HEK293 (cell line): ENCODE results near the gene CLIP4.

ENCODE experiments used
- CTCF ChIA-PET: fragments of 350-600 bp; formaldehyde crosslinking; extraction: SDS; loops from one replicate; lab custom pipeline; 2021; ENCODE audit warnings: antibody characterized with exemption; lab: Yijun Ruan, JAX
- POLR2A ChIA-PET: fragments of 300-600 bp; formaldehyde crosslinking; extraction: SDS; loops from one replicate; lab custom pipeline; 2020; ENCODE audit warnings: antibody characterized with exemption, inconsistent platforms; lab: Yijun Ruan, JAX
- H3K27ac ChIP-seq: fragments of 200-500 bp; sonication (Bioruptor generic); 2 replicates; pipeline ENCODE4 v1.5.1; 2014; ENCODE audit warnings: low read depth, low read length, control low read depth, inconsistent platforms; ENCODE audit errors: extremely low read depth
- H3K36me3 ChIP-seq, 2 experiments: fragments of 200-500 bp in 1 of 2; sonication (Bioruptor generic) in 1 of 2; 1 replicate in 1 of 2; 2 replicates in 1 of 2; pipeline ENCODE4 v1.5.1; 2014 to 2017; ENCODE audit warnings: inconsistent platforms in 2 of 2, low read length in 2 of 2; ENCODE audit not compliant: control insufficient read depth in 2 of 2, insufficient read depth in 1 of 2
- H3K4me1 ChIP-seq: fragments of 200-500 bp; sonication (Bioruptor generic); 2 replicates; pipeline ENCODE4 v1.5.1; 2014; ENCODE audit warnings: mild to moderate bottlenecking, low read length, inconsistent platforms; ENCODE audit not compliant: control insufficient read depth, insufficient read depth
- H3K4me3 ChIP-seq: 2 replicates; pipeline ENCODE4 v1.5.1; 2011; ENCODE audit warnings: low read depth, mild to moderate bottlenecking, control low read depth, low read length, moderate library complexity
- H3K9me3 ChIP-seq: fragments of 200-500 bp; sonication (Bioruptor generic); 2 replicates; pipeline ENCODE4 v1.5.1; 2014; ENCODE audit warnings: low read depth, low read length, inconsistent platforms; ENCODE audit not compliant: control insufficient read depth, insufficient read depth
- AEBP2 ChIP-seq: fragments of 450-650 bp; formaldehyde crosslinking; IDR thresholded peaks from 2 replicates; pipeline ENCODE4 v1.5.1; 2016; ENCODE audit warnings: missing biosample characterization, missing genetic modification characterization, borderline replicate concordance
- EGR2 ChIP-seq: fragments of 450-650 bp; formaldehyde crosslinking; IDR thresholded peaks from 2 replicates; pipeline ENCODE4 v1.5.1; 2016; ENCODE audit warnings: low read depth, missing biosample characterization, missing genetic modification characterization
- TSHZ1 ChIP-seq: fragments of 450-650 bp; formaldehyde crosslinking; IDR thresholded peaks from 2 replicates; pipeline ENCODE4 v1.5.1; 2016; ENCODE audit warnings: missing biosample characterization, missing genetic modification characterization, borderline replicate concordance
- ZBTB49 ChIP-seq: fragments of 450-650 bp; formaldehyde crosslinking; IDR thresholded peaks from 2 replicates; pipeline ENCODE4 v1.5.1; 2016; ENCODE audit warnings: missing biosample characterization, missing genetic modification characterization, low read depth
- ZBTB7A ChIP-seq: fragments of 450-650 bp; formaldehyde crosslinking; IDR thresholded peaks from 2 replicates; pipeline ENCODE4 v1.5.1; 2016; ENCODE audit warnings: low read depth, missing biosample characterization, missing genetic modification characterization
- ZFP37 ChIP-seq: fragments of 450-650 bp; formaldehyde crosslinking; IDR thresholded peaks from 2 replicates; pipeline ENCODE4 v1.5.1; 2016; ENCODE audit warnings: missing biosample characterization, missing genetic modification characterization
- ZFP69B ChIP-seq: fragments of 450-650 bp; formaldehyde crosslinking; IDR thresholded peaks from 2 replicates; pipeline ENCODE4 v1.5.1; 2016; ENCODE audit warnings: missing biosample characterization, missing genetic modification characterization
- ZNF19 ChIP-seq: fragments of 450-650 bp; formaldehyde crosslinking; IDR thresholded peaks from 2 replicates; pipeline ENCODE4; 2016; ENCODE audit warnings: missing biosample characterization, missing genetic modification characterization, low read depth
- ZNF280C ChIP-seq: fragments of 450-650 bp; formaldehyde crosslinking; IDR thresholded peaks from 2 replicates; pipeline ENCODE4 v1.5.1; 2016; ENCODE audit warnings: missing biosample characterization, missing genetic modification characterization
- ZNF341 ChIP-seq: fragments of 450-650 bp; formaldehyde crosslinking; IDR thresholded peaks from 2 replicates; pipeline ENCODE4; 2016; ENCODE audit warnings: low read depth, missing biosample characterization, missing genetic modification characterization
- ZNF529 ChIP-seq: fragments of 450-650 bp; formaldehyde crosslinking; IDR thresholded peaks from 2 replicates; pipeline ENCODE4 v1.5.1; 2017; ENCODE audit warnings: missing genetic modification characterization, missing biosample characterization; ENCODE audit not compliant: insufficient replicate concordance
- ZNF560 ChIP-seq: fragments of 450-650 bp; formaldehyde crosslinking; IDR thresholded peaks from 2 replicates; pipeline ENCODE4 v1.5.1; 2017; ENCODE audit warnings: missing biosample characterization, missing genetic modification characterization, borderline replicate concordance
- ZNF600 ChIP-seq: fragments of 450-650 bp; formaldehyde crosslinking; IDR thresholded peaks from 2 replicates; pipeline ENCODE4 v1.5.1; 2016; ENCODE audit warnings: missing biosample characterization, missing genetic modification characterization
- ZNF670 ChIP-seq: fragments of 450-650 bp; formaldehyde crosslinking; IDR thresholded peaks from 2 replicates; pipeline ENCODE4 v1.5.1; 2016; ENCODE audit warnings: missing biosample characterization, missing genetic modification characterization, low read depth
- ZNF704 ChIP-seq: fragments of 450-650 bp; formaldehyde crosslinking; IDR thresholded peaks from 2 replicates; pipeline ENCODE4 v1.5.1; 2016; ENCODE audit warnings: missing biosample characterization, missing genetic modification characterization
- ZNF768 ChIP-seq: fragments of 450-650 bp; formaldehyde crosslinking; IDR thresholded peaks from 2 replicates; pipeline ENCODE4 v1.5.1; 2018; ENCODE audit warnings: missing biosample characterization, mild to moderate bottlenecking, missing genetic modification characterization
- ZNF830 ChIP-seq: fragments of 450-650 bp; IDR thresholded peaks from 2 replicates; pipeline ENCODE4 v1.5.0; 2018; ENCODE audit warnings: missing biosample characterization, missing genetic modification characterization, low read depth, mild to moderate bottlenecking, moderate library complexity

The CLIP4 gene

GRCh38 chr2:29215739-29216608 is 100.8 kb downstream of the CLIP4 start:
- ChIA-PET CTCF (no interaction called here), POLR2A (no interaction called here)
- no peaks in the 10 kb centered on the region for H3K4me1 ChIP-seq
- H3K9me3 ChIP-seq, result no peaks in the 10 kb centered on the region
- no peaks in the 10 kb centered on the region for H3K36me3 ChIP-seq
- H3K27ac ChIP-seq, result no peak overlapping the region
- TF ChIP-seq ZNF19 (tag by site-specific recombination) (no peak), TSHZ1 (tag by site-specific recombination) (no peak), ZNF768 (tag by site-specific recombination) (no peak), ZNF830 (tag by site-specific recombination) (no peak), ZNF670 (tag by site-specific recombination) (no peak), ZNF704 (tag by site-specific recombination) (no peak), ZNF529 (no peak), EGR2 (tag by site-specific recombination) (no peak), ZBTB49 (tag by site-specific recombination) (no peak), ZFP69B (tag by site-specific recombination) (no peak)
- no peak overlapping the region for H3K4me3 ChIP-seq

- Histone ChIP-seq H3K27ac (no peak overlapping the region), H3K4me1 (no peaks in the 10 kb centered on the region), H3K9me3 (no peaks in the 10 kb centered on the region), H3K36me3 (no peaks in the 10 kb centered on the region)
- CTCF ChIA-PET, result no interaction called here
- TF ChIP-seq ZNF600 (tag by site-specific recombination) (no peak), ZNF560 (tag by site-specific recombination) (no peak), ZBTB7A (tag by site-specific recombination) (no peak), ZFP37 (no peak)
- TF ChIP-seq, all 188 proteins: peak for 0
- H3K4me3 ChIP-seq, result no peak overlapping the region
- POLR2A ChIA-PET, result no interaction called here
Observed at GRCh38 chr2:29216609-29216909, 101.3 kb downstream of the CLIP4 start.

GRCh38 chr2:29218071-29218470 is 102.9 kb downstream of the CLIP4 start:
- CTCF ChIA-PET, result no interaction called here
- Histone ChIP-seq H3K4me3 (no peak overlapping the region), H3K9me3 (no peaks in the 10 kb centered on the region), H3K36me3 (no peaks in the 10 kb centered on the region), H3K27ac (no peak overlapping the region), H3K4me1 (no peaks in the 10 kb centered on the region)
- POLR2A ChIA-PET, result no interaction called here
- TF ChIP-seq ZNF341 (tag by site-specific recombination), result peak; percentile 43
- TF ChIP-seq ZNF280C (tag by site-specific recombination), result no peak
- TF ChIP-seq AEBP2 (tag by site-specific recombination), result no peak
